Lower leg skin (tissue), 4 donors: ENCODE results near the gene FOSL1. TPM values are rescaled to one million over a fixed set of nuclear protein-coding genes. Genes with fewer than 3 reads are reported as not detected.

Experiments
- DNase-seq, 2 donors: peaks; one replicate each; pipeline ENCODE4 v3.0.0-alpha.2; 2019; ENCODE audit warnings: low spot score in 2 of 2
- H3K4me3 ChIP-seq: fragments of 200-600 bp; sonication (generic); 2 replicates; pipeline ENCODE4 v1.5.1; 2017; ENCODE audit warnings: mild to moderate bottlenecking, low read depth; ENCODE audit not compliant: poor library complexity, severe bottlenecking
- POLR2A ChIP-seq, 2 donors: fragments of 450-650 bp; IDR thresholded peaks; one replicate each; pipeline ENCODE4 v1.6.1; 2016 to 2017; ENCODE audit warnings: antibody characterized with exemption in 2 of 2, mild to moderate bottlenecking in 1 of 2, moderate library complexity in 1 of 2
- WGBS, 2 donors: methylation state at CpG; one replicate each; pipeline ENCODE4 v1.1.5; 2018; 5-methylcytosine and 5-hydroxymethylcytosine counted together
- intact Hi-C: fragments of 100-400 bp; cut with DNase I; formaldehyde crosslinking; loops from one replicate; pipeline ENCODE4 v1.15.0; 2023; ENCODE audit warnings: low total_unique reads
- total RNA-seq, 4 donors: library from RNA; depleted of rRNA; stranded (reverse); fragments of >200 nt; gene quantifications; one replicate each; pipeline ENCODE4 v1.1.0, GENCODE V29; 2016
- TF ChIP-seq, protein P1 (sequence below), 3 donors: fragments of 450-650 bp; IDR thresholded peaks; one replicate each; pipeline ENCODE4 v1.5.1; 2016; ENCODE audit warnings: antibody characterized with exemption in 3 of 3, mild to moderate bottlenecking in 3 of 3, moderate library complexity in 2 of 3

Gene FOSL1
- total RNA-seq, 4 donors from 2014 or later = 2.4 to 7.5 (median 5.3) TPM

DNA sequence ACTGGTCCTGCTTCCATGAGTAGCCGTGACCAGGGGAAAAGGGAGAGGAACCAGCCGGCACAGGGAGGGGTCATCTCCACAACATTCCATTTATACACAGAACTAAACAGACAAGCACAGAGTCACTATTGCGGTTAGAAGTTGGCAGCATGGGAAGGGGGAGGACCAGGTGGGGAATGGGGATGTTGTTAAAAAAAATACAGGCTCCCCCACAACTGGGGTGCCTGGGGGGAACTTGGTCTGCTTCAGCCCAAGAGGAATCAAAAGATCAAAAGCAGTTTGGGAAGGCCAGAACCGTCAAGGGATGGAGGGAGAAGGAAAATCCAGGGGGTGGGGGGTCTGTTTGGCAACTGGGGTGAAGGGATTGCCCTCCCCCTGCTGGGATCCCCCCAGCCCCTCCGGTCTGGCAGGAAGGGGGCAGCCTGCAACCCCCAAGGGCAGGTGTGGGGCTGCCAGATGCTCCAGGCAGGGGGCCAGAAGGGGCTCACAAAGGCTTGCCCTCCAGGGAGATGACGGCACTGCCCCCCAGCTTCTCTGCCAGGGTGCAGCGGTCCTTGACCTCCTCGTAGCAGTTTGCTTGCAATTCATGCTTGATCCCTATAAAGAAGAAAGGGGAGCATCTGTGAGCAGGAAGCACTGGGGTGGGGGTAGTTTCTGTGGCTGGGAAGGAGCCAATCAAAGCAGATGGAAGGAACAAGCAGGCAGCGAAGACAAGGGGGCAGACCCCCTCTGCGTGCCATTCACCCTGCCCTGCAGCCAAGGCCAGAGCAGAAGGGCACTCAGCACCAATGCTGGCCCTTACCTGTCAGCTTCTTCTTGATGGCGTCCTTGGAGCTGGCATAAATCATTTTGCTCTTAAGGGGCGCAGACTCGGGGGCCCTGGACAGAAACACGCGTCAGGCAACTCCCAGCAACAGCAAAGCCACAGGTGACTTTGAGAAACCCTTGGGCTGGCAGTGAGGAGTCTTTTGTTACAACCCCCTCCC lies 45.0 kb downstream of the FOSL1 start:
- intact Hi-C loops = no loop called here
- no peak overlapping the region for H3K4me3 ChIP-seq
- DNase-seq = no peak
- WGBS, 2 donors = 78 to 79% methylated on average over 15 of the region's 15 CpGs
- TF ChIP-seq, protein P1, sequence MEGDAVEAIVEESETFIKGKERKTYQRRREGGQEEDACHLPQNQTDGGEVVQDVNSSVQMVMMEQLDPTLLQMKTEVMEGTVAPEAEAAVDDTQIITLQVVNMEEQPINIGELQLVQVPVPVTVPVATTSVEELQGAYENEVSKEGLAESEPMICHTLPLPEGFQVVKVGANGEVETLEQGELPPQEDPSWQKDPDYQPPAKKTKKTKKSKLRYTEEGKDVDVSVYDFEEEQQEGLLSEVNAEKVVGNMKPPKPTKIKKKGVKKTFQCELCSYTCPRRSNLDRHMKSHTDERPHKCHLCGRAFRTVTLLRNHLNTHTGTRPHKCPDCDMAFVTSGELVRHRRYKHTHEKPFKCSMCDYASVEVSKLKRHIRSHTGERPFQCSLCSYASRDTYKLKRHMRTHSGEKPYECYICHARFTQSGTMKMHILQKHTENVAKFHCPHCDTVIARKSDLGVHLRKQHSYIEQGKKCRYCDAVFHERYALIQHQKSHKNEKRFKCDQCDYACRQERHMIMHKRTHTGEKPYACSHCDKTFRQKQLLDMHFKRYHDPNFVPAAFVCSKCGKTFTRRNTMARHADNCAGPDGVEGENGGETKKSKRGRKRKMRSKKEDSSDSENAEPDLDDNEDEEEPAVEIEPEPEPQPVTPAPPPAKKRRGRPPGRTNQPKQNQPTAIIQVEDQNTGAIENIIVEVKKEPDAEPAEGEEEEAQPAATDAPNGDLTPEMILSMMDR (IDR thresholded peaks at IDR 0.05) = no peak
- no peak for TF ChIP-seq POLR2A (IDR thresholded peaks at IDR 0.05)

DNA sequence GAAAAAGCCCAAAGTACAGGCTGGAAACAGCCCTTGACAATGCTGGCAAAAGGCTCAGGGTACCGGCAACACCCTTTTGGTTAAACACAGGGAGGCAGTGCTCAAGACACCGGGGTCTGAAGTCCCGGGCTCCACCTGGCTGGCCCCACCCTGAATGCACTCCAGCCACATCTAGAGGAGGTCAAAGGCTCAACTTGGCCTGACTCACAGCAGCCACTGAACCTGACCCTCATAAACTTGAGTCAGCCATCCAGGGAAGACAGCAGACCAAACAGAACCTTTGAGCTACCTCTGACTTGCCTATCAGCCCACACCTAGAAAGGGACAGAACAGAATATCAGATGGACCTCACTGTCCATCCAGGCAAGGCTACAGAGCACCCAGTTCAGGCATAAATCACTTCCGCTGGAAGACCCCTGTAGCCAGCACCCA lies 46.0 kb downstream of the FOSL1 start:
- DNase-seq = no peak
- H3K4me3 ChIP-seq = no peak overlapping the region
- no peak for TF ChIP-seq POLR2A (IDR thresholded peaks at IDR 0.05)
- TF ChIP-seq, protein P1 (IDR thresholded peaks at IDR 0.05) = peak in 1 of 3 donors; percentile 88
- intact Hi-C loops = no loop called here
- 74 to 80% methylated on average over 3 to 4 of the region's 4 CpGs for WGBS, 2 donors

- no peak for DNase-seq
- no peak overlapping the region for H3K4me3 ChIP-seq
- WGBS, 2 donors = 75 to 84% methylated on average over 6 of the region's 6 CpGs
- TF ChIP-seq, protein P1 (IDR thresholded peaks at IDR 0.05) = no peak
- no peak for TF ChIP-seq POLR2A (IDR thresholded peaks at IDR 0.05)
- intact Hi-C loops = no loop called here
Measured at GRCh38 chr11:65853246-65853979, 46.8 kb downstream of the FOSL1 start.

GRCh38 chr11:65852508-65853245 lies 47.5 kb downstream of the FOSL1 start:
- intact Hi-C loops = no loop called here
- no peak overlapping the region for H3K4me3 ChIP-seq
- no peak for DNase-seq
- TF ChIP-seq POLR2A (IDR thresholded peaks at IDR 0.05) = no peak
- TF ChIP-seq, protein P1 (IDR thresholded peaks at IDR 0.05) = no peak
- WGBS, 2 donors = 62 to 73% methylated on average over 14 to 33 of the region's 33 CpGs

GRCh38 chr11:65851811-65852507 lies 48.2 kb downstream of the FOSL1 start:
- H3K4me3 ChIP-seq = no peak overlapping the region
- no peak for DNase-seq
- intact Hi-C loops = no loop called here
- 54 to 73% methylated on average over 10 of the region's 10 CpGs for WGBS, 2 donors
- no peak for TF ChIP-seq POLR2A (IDR thresholded peaks at IDR 0.05)
- TF ChIP-seq, protein P1 (IDR thresholded peaks at IDR 0.05) = no peak
